ENCODE measurements around the gene MFSD12.

Gene MFSD12

GRCh38 chr19:3604227-3604986 is 47.0 kb upstream of the MFSD12 start:
- H3K27ac ChIP-seq: no peak overlapping the region
- TF ChIP-seq CTCF (IDR thresholded peaks at IDR 0.05) (no peak), ZFX (IDR thresholded peaks at IDR 0.05; ENCODE audit: borderline replicate concordance) (no peak)

- no peak overlapping the region for H3K27ac ChIP-seq
Measured at GRCh38 chr19:3603121-3603811, 45.9 kb upstream of the MFSD12 start.

GRCh38 chr19:3601021-3601420 is 43.6 kb upstream of the MFSD12 start:
- H3K27ac ChIP-seq: no peak overlapping the region
- TF ChIP-seq ZFX (IDR thresholded peaks at IDR 0.05; ENCODE audit: borderline replicate concordance): no peak
- no peak for TF ChIP-seq CTCF (IDR thresholded peaks at IDR 0.05)

More at GRCh38 chr19:3603121-3603811, 45.9 kb upstream of the MFSD12 start:
- no peak for TF ChIP-seq ZFX (IDR thresholded peaks at IDR 0.05; ENCODE audit: borderline replicate concordance)
- TF ChIP-seq CTCF (IDR thresholded peaks at IDR 0.05): no peak

GRCh38 chr19:3599776-3600187 is 42.4 kb upstream of the MFSD12 start:
- TF ChIP-seq CTCF (IDR thresholded peaks at IDR 0.05) (peak; percentile 28), ZFX (IDR thresholded peaks at IDR 0.05; ENCODE audit: borderline replicate concordance) (no peak)
- H3K27ac ChIP-seq: no peak overlapping the region

GRCh38 chr19:3595521-3596061 is 38.2 kb upstream of the MFSD12 start:
- TF ChIP-seq CTCF (IDR thresholded peaks at IDR 0.05): no peak
- TF ChIP-seq ZFX (IDR thresholded peaks at IDR 0.05; ENCODE audit: borderline replicate concordance): no peak
- no peak overlapping the region for H3K27ac ChIP-seq

- TF ChIP-seq ZFX (IDR thresholded peaks at IDR 0.05; ENCODE audit: borderline replicate concordance) (no peak), CTCF (IDR thresholded peaks at IDR 0.05) (no peak)
- H3K27ac ChIP-seq: no peak overlapping the region
Measured at GRCh38 chr19:3593156-3593555, 35.8 kb upstream of the MFSD12 start.

Data from 22Rv1 (cell line).